MCF 10A (cell line): ENCODE data around the gene ST8SIA2. TPM values are rescaled to one million over a fixed set of nuclear protein-coding genes. Genes with fewer than 3 reads are reported as not detected.

ENCODE experiments used
- BruUV-seq: library from RNA; stranded (reverse); fragments of 400-500 nt; replicated peaks from 2 replicates; lab custom pipeline; 2021; lab: Mats Ljungman, UMichigan
- CTCF ChIA-PET: fragments of 300-600 bp; sonication (Branson Sonifier 250); formaldehyde crosslinking; extraction: SDS; loops from one replicate; lab custom pipeline; 2021; ENCODE audit warnings: antibody characterized with exemption, inconsistent platforms; lab: Yijun Ruan, JAX
- POLR2A ChIA-PET: fragments of 300-600, 350-650 bp; sonication (Branson Sonifier 250); formaldehyde crosslinking; extraction: SDS; loops from one replicate; lab custom pipeline; 2020; ENCODE audit warnings: antibody characterized with exemption, inconsistent platforms; lab: Yijun Ruan, JAX
- DNase-seq: peaks from one replicate; pipeline ENCODE4 v3.0.0-alpha.2; 2018; ENCODE audit not compliant: unreplicated experiment
- H3K27ac Mint-ChIP-seq: one replicate; pipeline ENCODE4 v1.8.0; 2022; ENCODE audit warnings: mild to moderate bottlenecking, low read depth, mixed read lengths; ENCODE audit not compliant: unreplicated experiment
- H3K27me3 Mint-ChIP-seq: one replicate; pipeline ENCODE4 v1.8.0; 2022; ENCODE audit warnings: mixed read lengths; ENCODE audit not compliant: insufficient read depth, unreplicated experiment
- H3K36me3 Mint-ChIP-seq: one replicate; pipeline ENCODE4 v1.8.0; 2022; ENCODE audit warnings: mild to moderate bottlenecking, moderate library complexity, mixed read lengths; ENCODE audit not compliant: insufficient read depth, unreplicated experiment
- H3K4me1 Mint-ChIP-seq: one replicate; pipeline ENCODE4 v1.8.0; 2022; ENCODE audit warnings: mixed read lengths; ENCODE audit not compliant: insufficient read depth, unreplicated experiment
- H3K4me3 Mint-ChIP-seq: one replicate; pipeline ENCODE4 v1.8.0; 2022; ENCODE audit warnings: mild to moderate bottlenecking, moderate library complexity, mixed read lengths; ENCODE audit not compliant: unreplicated experiment
- H3K9me3 Mint-ChIP-seq: one replicate; pipeline ENCODE4 v1.8.0; 2022; ENCODE audit warnings: mixed read lengths; ENCODE audit not compliant: unreplicated experiment
- CTCF ChIP-seq: fragments of 200-600 bp; IDR thresholded peaks from one replicate; pipeline ENCODE4 v1.8.0; 2022; ENCODE audit warnings: antibody characterized with exemption, mild to moderate bottlenecking; ENCODE audit not compliant: unreplicated experiment
- intact Hi-C: fragments of 100-400 bp; cut with micrococcal nuclease; formaldehyde crosslinking; loops from 2 replicates; pipeline ENCODE4 v1.14.1; 2022
- total RNA-seq: library from RNA; stranded (reverse); gene quantifications from 2 replicates; pipeline ENCODE4 v1.2.3, GENCODE V29; 2022

The ST8SIA2 gene
- total RNA-seq, 1 experiment from 2014 or later = not detected

GRCh38 chr15:92417716-92418115, 24.0 kb downstream of the ST8SIA2 start:
- Mint-ChIP-seq H3K36me3 (no peaks in the 10 kb centered on the region), H3K4me3 (no peak overlapping the region), H3K27ac (no peak overlapping the region), H3K4me1 (no peaks in the 10 kb centered on the region), H3K9me3 (no peaks in the 10 kb centered on the region), H3K27me3 (peaks cover 46% of the 10 kb centered on the region)
- TF ChIP-seq CTCF = no peak
- intact Hi-C loops = no loop called here
- ChIA-PET CTCF (no interaction called here), POLR2A (no interaction called here)
- no peak for DNase-seq
- BruUV-seq = no TSS peak

- Mint-ChIP-seq H3K36me3 (no peaks in the 10 kb centered on the region), H3K4me1 (no peaks in the 10 kb centered on the region), H3K4me3 (no peak overlapping the region), H3K9me3 (no peaks in the 10 kb centered on the region), H3K27ac (no peak overlapping the region), H3K27me3 (peaks cover 35% of the 10 kb centered on the region)
- DNase-seq = no peak
- POLR2A ChIA-PET = no interaction called here
- TF ChIP-seq CTCF = no peak
- CTCF ChIA-PET = interaction anchor here (0.9 kb wide), 1 partner anchor 33 kb away, joined by 3 read pairs; no protein-coding TSS in a partner anchor
- intact Hi-C loops = no loop called here
- no TSS peak for BruUV-seq
Measured at GRCh38 chr15:92418864-92419263, 25.2 kb downstream of the ST8SIA2 start.

DNA sequence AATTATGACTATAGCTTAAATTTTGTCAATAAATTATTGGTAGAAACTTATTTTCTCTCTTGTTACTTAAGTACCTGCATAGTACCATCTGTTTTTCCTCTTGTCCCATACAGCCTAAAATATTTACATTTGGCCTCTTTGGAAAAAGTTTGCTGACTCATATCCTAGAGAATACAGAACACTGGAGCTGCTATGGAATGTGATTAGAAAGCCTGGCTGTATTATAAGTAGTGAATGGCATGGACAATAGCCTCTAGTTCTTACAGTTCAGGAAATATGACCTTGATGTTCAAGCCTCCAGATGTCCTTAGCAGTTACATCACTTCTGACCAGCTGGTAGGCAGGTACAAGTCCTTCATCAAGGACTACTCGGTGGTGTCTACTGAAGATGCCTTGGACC, 28.3 kb downstream of the ST8SIA2 start:
- ChIA-PET CTCF (interaction anchor here (0.6 kb wide), 1 partner anchor 113 kb away, joined by 3 read pairs; no protein-coding TSS in a partner anchor), POLR2A (no interaction called here)
- BruUV-seq = no TSS peak
- DNase-seq = no peak
- Mint-ChIP-seq H3K36me3 (no peaks in the 10 kb centered on the region), H3K4me1 (no peaks in the 10 kb centered on the region), H3K4me3 (no peak overlapping the region), H3K27ac (no peak overlapping the region), H3K27me3 (peaks cover 20% of the 10 kb centered on the region), H3K9me3 (no peaks in the 10 kb centered on the region)
- TF ChIP-seq CTCF = no peak
- intact Hi-C loops = loop anchor here (10.0 kb wide), 1 partner anchor 327 kb away; no protein-coding TSS in a partner anchor

- H3K27me3 Mint-ChIP-seq = peaks cover 17% of the 10 kb centered on the region
Measured at GRCh38 chr15:92425578-92426225, 32.0 kb downstream of the ST8SIA2 start.

More at GRCh38 chr15:92425578-92426225, 32.0 kb downstream of the ST8SIA2 start:
- ChIA-PET POLR2A (no interaction called here), CTCF (no interaction called here)
- no peak overlapping the region for H3K27ac Mint-ChIP-seq
- BruUV-seq = no TSS peak
- no peak for DNase-seq
- no peak overlapping the region for H3K4me3 Mint-ChIP-seq
- H3K9me3 Mint-ChIP-seq = no peaks in the 10 kb centered on the region
- H3K4me1 Mint-ChIP-seq = peaks cover 6% of the 10 kb centered on the region
- H3K36me3 Mint-ChIP-seq = no peaks in the 10 kb centered on the region
- intact Hi-C loops = loop anchor here (1.0 to 10.0 kb wide), 2 partner anchors 148 to 331 kb away; no protein-coding TSS in a partner anchor
- TF ChIP-seq CTCF = no peak
